Choroid plexus epithelial cell (primary cell): Measurements from ENCODE around the gene FAHD1.

ENCODE experiments used
- DNase-seq: peaks from one replicate; pipeline ENCODE4 v3.0.0-alpha.2; 2010; ENCODE audit warnings: low read depth
- H3K4me3 ChIP-seq: 2 replicates; pipeline ENCODE4 v1.5.1; 2011; ENCODE audit warnings: low read depth, mild to moderate bottlenecking, control low read depth, low read length, moderate library complexity
- CTCF ChIP-seq: conservative IDR thresholded peaks from 2 replicates; pipeline ENCODE4 v1.5.1; 2011; ENCODE audit warnings: low read depth, mild to moderate bottlenecking, control low read depth, inconsistent platforms, low read length, moderate library complexity

Gene FAHD1

GRCh38 chr16:1786242-1787055 lies 40.6 kb upstream of the FAHD1 start:
- no peak for DNase-seq
- H3K4me3 ChIP-seq = no peak overlapping the region
- TF ChIP-seq CTCF = peak; percentile 10

GRCh38 chr16:1787056-1787321 lies 40.0 kb upstream of the FAHD1 start:
- no peak for DNase-seq
- no peak for TF ChIP-seq CTCF

GRCh38 chr16:1787322-1788094 lies 39.5 kb upstream of the FAHD1 start:
- no peak for DNase-seq
- no peak overlapping the region for H3K4me3 ChIP-seq
- no peak for TF ChIP-seq CTCF

More at GRCh38 chr16:1787056-1787321, 40.0 kb upstream of the FAHD1 start:
- H3K4me3 ChIP-seq = no peak overlapping the region

GRCh38 chr16:1788095-1788707 lies 38.8 kb upstream of the FAHD1 start:
- H3K4me3 ChIP-seq = no peak overlapping the region
- DNase-seq = no peak
- no peak for TF ChIP-seq CTCF

GRCh38 chr16:1788708-1789100 lies 38.3 kb upstream of the FAHD1 start:
- TF ChIP-seq CTCF = no peak
- no peak overlapping the region for H3K4me3 ChIP-seq
- DNase-seq = no peak

GRCh38 chr16:1789643-1790045 lies 37.4 kb upstream of the FAHD1 start:
- no peak for TF ChIP-seq CTCF

More at GRCh38 chr16:1789643-1790045, 37.4 kb upstream of the FAHD1 start:
- H3K4me3 ChIP-seq = no peak overlapping the region
- DNase-seq = no peak
